IMR-90 (cell line): ENCODE data around the gene CFAP97D2. TPM values are rescaled to one million over a fixed set of nuclear protein-coding genes. Genes with fewer than 3 reads are reported as not detected.
"Not testable (repeated sequence)": the region's sequence is repeated elsewhere in the genome, so short reads cannot be mapped to it uniquely, and the experiment has no call there.

Experiments used
- ATAC-seq: fragments of 200-7000 bp; cut with Tn5 transposase; 2 replicates; pipeline ENCODE4 v1.9.1; 2020; ENCODE audit warnings: low read depth, mild to moderate bottlenecking, moderate library complexity
- BruUV-seq: library from RNA; stranded (reverse); fragments of 400-500 nt; replicated peaks from 2 replicates; lab custom pipeline; 2021; lab: Mats Ljungman, UMichigan
- CTCF ChIA-PET: fragments of 300-600 bp; formaldehyde crosslinking; extraction: SDS; loops from one replicate; lab custom pipeline; 2021; ENCODE audit warnings: antibody characterized with exemption; lab: Yijun Ruan, JAX
- POLR2A ChIA-PET: fragments of 300-600 bp; sonication (Branson Sonifier 250); formaldehyde crosslinking; loops from one replicate; lab custom pipeline; 2022; ENCODE audit warnings: antibody characterized with exemption; ENCODE audit not compliant: unreplicated experiment; lab: Charles Lee
- DNase-seq: peaks from one replicate; pipeline ENCODE4 v3.0.0; 2013
- H2AFZ ChIP-seq: replicated peaks from 2 replicates; pipeline ENCODE3; 2013; ENCODE audit warnings: low read length, mild to moderate bottlenecking; ENCODE audit not compliant: poor library complexity
- H2AK5ac ChIP-seq: 2 replicates; pipeline ENCODE4 v1.6.1; 2013; ENCODE audit warnings: low read depth, low read length, inconsistent platforms
- H2AK9ac ChIP-seq: replicated peaks from 2 replicates; pipeline ENCODE3; 2013; ENCODE audit warnings: mild to moderate bottlenecking, low read depth, low read length, moderate library complexity; ENCODE audit not compliant: poor library complexity
- H2BK120ac ChIP-seq: 2 replicates; pipeline ENCODE4 v1.6.1; 2013; ENCODE audit warnings: low read depth, low read length, inconsistent platforms
- H2BK15ac ChIP-seq: 3 replicates; pipeline ENCODE4 v1.6.1; 2013; ENCODE audit warnings: low read depth, low read length, inconsistent platforms
- H2BK20ac ChIP-seq: 2 replicates; pipeline ENCODE4 v1.6.1; 2013; ENCODE audit warnings: low read depth, mild to moderate bottlenecking, inconsistent platforms, low read length, moderate library complexity
- H2BK5ac ChIP-seq: 2 replicates; pipeline ENCODE4 v1.6.1; 2013; ENCODE audit warnings: mild to moderate bottlenecking, low read depth, low read length, inconsistent platforms; ENCODE audit not compliant: poor library complexity, severe bottlenecking
- H3K14ac ChIP-seq: replicated peaks from 2 replicates; pipeline ENCODE4 v1.6.1; 2013; ENCODE audit warnings: low read depth, low read length, inconsistent platforms
- H3K18ac ChIP-seq: 2 replicates; pipeline ENCODE4 v1.6.1; 2013; ENCODE audit warnings: low read depth, low read length, control low read depth
- H3K23ac ChIP-seq: 2 replicates; pipeline ENCODE4 v1.6.1; 2013; ENCODE audit warnings: low read depth, low read length, inconsistent platforms
- H3K27ac ChIP-seq: 2 replicates; pipeline ENCODE4 v1.5.1; 2013; ENCODE audit warnings: mild to moderate bottlenecking, control low read depth, low read length; ENCODE audit not compliant: insufficient read depth
- H3K27me3 ChIP-seq: 2 replicates; pipeline ENCODE4 v1.6.1; 2013; ENCODE audit warnings: low read length; ENCODE audit not compliant: control insufficient read depth, insufficient read depth
- H3K36me3 ChIP-seq: 2 replicates; pipeline ENCODE4 v1.6.1; 2013; ENCODE audit warnings: low read length, mixed read lengths; ENCODE audit not compliant: control insufficient read depth, insufficient read depth
- H3K4ac ChIP-seq: 2 replicates; pipeline ENCODE4 v1.6.1; 2013; ENCODE audit warnings: low read depth, low read length, inconsistent platforms
- H3K4me1 ChIP-seq: 2 replicates; pipeline ENCODE4 v1.6.1; 2013; ENCODE audit warnings: low read length, mixed read lengths; ENCODE audit not compliant: control insufficient read depth, insufficient read depth
- H3K4me2 ChIP-seq: 2 replicates; pipeline ENCODE4 v1.6.1; 2013; ENCODE audit warnings: low read depth, mild to moderate bottlenecking, control low read depth, low read length, moderate library complexity
- H3K4me3 ChIP-seq: 2 replicates; pipeline ENCODE4 v1.5.1; 2013; ENCODE audit warnings: low read depth, mild to moderate bottlenecking, control low read depth, low read length, moderate library complexity; ENCODE audit not compliant: insufficient read depth
- H3K56ac ChIP-seq: 2 replicates; pipeline ENCODE4 v1.6.1; 2013; ENCODE audit warnings: low read length, inconsistent platforms; ENCODE audit not compliant: insufficient read depth; ENCODE audit errors: extremely low read depth
- H3K79me1 ChIP-seq, 2 experiments: 2 replicates each; pipeline ENCODE4 v1.6.1; 2013; ENCODE audit warnings: low read length in 2 of 2, inconsistent platforms in 1 of 2, low read depth in 1 of 2
- H3K9ac ChIP-seq: 2 replicates; pipeline ENCODE4 v1.6.1; 2013; ENCODE audit warnings: low read depth, low read length, control low read depth
- H3K9me1 ChIP-seq: 2 replicates; pipeline ENCODE4 v1.6.1; 2013; ENCODE audit warnings: low read length, inconsistent platforms; ENCODE audit not compliant: insufficient read depth
- H3K9me3 ChIP-seq: 2 replicates; pipeline ENCODE4 v1.6.1; 2013; ENCODE audit warnings: low read length; ENCODE audit not compliant: control insufficient read depth, insufficient read depth
- H4K20me1 ChIP-seq: 2 replicates; pipeline ENCODE4 v1.6.1; 2013; ENCODE audit warnings: low read length, inconsistent platforms; ENCODE audit not compliant: insufficient read depth
- H4K5ac ChIP-seq: 2 replicates; pipeline ENCODE4 v1.6.1; 2013; ENCODE audit warnings: mild to moderate bottlenecking, low read depth, low read length, control low read depth
- H4K8ac ChIP-seq, 2 experiments: 2 replicates each; pipeline ENCODE4 v1.6.1; 2013; ENCODE audit warnings: low read depth in 2 of 2, low read length in 2 of 2, control low read depth in 1 of 2, inconsistent platforms in 1 of 2
- H4K91ac ChIP-seq: 2 replicates; pipeline ENCODE4 v1.6.1; 2013; ENCODE audit warnings: low read depth, low read length, inconsistent platforms; ENCODE audit not compliant: insufficient read depth
- WGBS, 2 experiments: methylation state at CpG; one replicate each; pipeline versions ENCODE4 v1.1.5 to v1.1.7; 2013; ENCODE audit warnings: missing lambda C conversion rate in 2 of 2; ENCODE audit not compliant: insufficient read length in 1 of 2; ENCODE audit errors: extremely low coverage in 2 of 2; 5-methylcytosine and 5-hydroxymethylcytosine counted together
- dilution Hi-C: fragments of 300-500 bp; cut with HindIII; formaldehyde crosslinking; loops from one replicate; pipeline ENCODE4 v1.14.3; 2018; ENCODE audit warnings: low sequenced_read_pairs; ENCODE audit not compliant: unreplicated experiment
- in situ Hi-C: fragments of 300-500 bp; cut with MboI; formaldehyde crosslinking; loops from 3 replicates; pipeline ENCODE4 v1.14.3; 2019; ENCODE audit warnings: low sequenced_read_pairs, inconsistent platforms, mixed read lengths
- intact Hi-C: fragments of 100-400 bp; cut with micrococcal nuclease; formaldehyde crosslinking; loops from 2 replicates; pipeline ENCODE4 v1.10.0; 2022
- polyA plus RNA-seq, 3 experiments: library from polyadenylated mRNA; depleted of rRNA; stranded (reverse); fragments of >200 nt; gene quantifications; 2 replicates each; pipeline ENCODE4 v1.2.3, GENCODE V29; 2012; ENCODE audit warnings: low replicate concordance in 1 of 3
- total RNA-seq: library from RNA; depleted of rRNA; stranded (reverse); fragments of >200 nt; gene quantifications from 2 replicates; pipeline ENCODE4 v1.2.3, GENCODE V29; 2012

The CFAP97D2 gene
- total and polyA plus RNA-seq, 2 of the 4 experiments (the other 2 are of a cell fraction), result not detected

- H2AK9ac ChIP-seq, H3K36me3 ChIP-seq, POLR2A ChIA-PET, H3K27me3 ChIP-seq, H3K18ac ChIP-seq, H3K56ac ChIP-seq, dilution Hi-C loops, H2BK5ac ChIP-seq, ATAC-seq, H3K4ac ChIP-seq, H3K4me3 ChIP-seq, H2BK20ac ChIP-seq, H3K4me2 ChIP-seq, H3K14ac ChIP-seq, H3K9ac ChIP-seq, H3K27ac ChIP-seq, H3K9me3 ChIP-seq, H2AFZ ChIP-seq, H3K9me1 ChIP-seq, DNase-seq, BruUV-seq, H4K91ac ChIP-seq, CTCF ChIA-PET, H3K23ac ChIP-seq, H2AK5ac ChIP-seq, H2BK120ac ChIP-seq, H2BK15ac ChIP-seq, H4K8ac ChIP-seq, H4K5ac ChIP-seq: not testable (repeated sequence)
- in situ Hi-C loops, result loop anchor here (5.0 kb wide), 1 partner anchor 66 kb away; no protein-coding TSS in a partner anchor
- intact Hi-C loops, result loop anchor here (2.0 kb wide), 1 partner anchor 99 kb away; no protein-coding TSS in a partner anchor
- peaks cover 33% of the 10 kb centered on the region for H4K20me1 ChIP-seq
- peaks cover 3 to 25% of the 10 kb centered on the region in 2 experiments for H3K79me1 ChIP-seq
- peaks cover 12% of the 10 kb centered on the region for H3K4me1 ChIP-seq
- no CpG with 5 or more reads among the region's 7 CpGs for WGBS, 2 experiments
These were observed 45.5 kb upstream of the CFAP97D2 start for GRCh38 chr13:114133552-114133951.
